CD4-positive, alpha-beta T cell treated with Interleukin-10 for 1 hour (primary cell): ENCODE results near the gene S100A1.

Experiments used
- DNase-seq: peaks from one replicate; pipeline ENCODE4 v3.0.0-alpha.2; 2020

Gene S100A1

GRCh38 chr1:153610811-153611301, 17.4 kb upstream of the S100A1 start:
- DNase-seq: no peak

DNA sequence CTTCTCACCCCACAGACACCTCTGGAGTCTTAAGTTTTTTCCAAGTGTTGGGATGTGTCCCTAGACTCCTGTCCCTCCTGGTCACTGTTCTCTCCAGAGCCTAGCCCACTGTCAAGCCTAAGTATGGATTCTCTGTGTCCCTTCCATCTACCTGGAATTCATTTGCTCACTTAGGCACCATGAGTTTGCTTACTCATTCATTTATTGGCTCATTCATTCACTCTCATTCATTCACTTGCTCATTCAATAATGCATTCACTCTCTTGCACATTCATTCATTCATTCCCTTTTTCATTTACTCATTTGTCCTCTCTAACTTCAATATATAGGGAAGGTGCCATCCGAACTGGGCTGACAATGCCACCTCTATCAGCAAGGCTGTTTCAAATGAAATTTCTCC, 16.9 kb upstream of the S100A1 start:
- no peak for DNase-seq

DNA sequence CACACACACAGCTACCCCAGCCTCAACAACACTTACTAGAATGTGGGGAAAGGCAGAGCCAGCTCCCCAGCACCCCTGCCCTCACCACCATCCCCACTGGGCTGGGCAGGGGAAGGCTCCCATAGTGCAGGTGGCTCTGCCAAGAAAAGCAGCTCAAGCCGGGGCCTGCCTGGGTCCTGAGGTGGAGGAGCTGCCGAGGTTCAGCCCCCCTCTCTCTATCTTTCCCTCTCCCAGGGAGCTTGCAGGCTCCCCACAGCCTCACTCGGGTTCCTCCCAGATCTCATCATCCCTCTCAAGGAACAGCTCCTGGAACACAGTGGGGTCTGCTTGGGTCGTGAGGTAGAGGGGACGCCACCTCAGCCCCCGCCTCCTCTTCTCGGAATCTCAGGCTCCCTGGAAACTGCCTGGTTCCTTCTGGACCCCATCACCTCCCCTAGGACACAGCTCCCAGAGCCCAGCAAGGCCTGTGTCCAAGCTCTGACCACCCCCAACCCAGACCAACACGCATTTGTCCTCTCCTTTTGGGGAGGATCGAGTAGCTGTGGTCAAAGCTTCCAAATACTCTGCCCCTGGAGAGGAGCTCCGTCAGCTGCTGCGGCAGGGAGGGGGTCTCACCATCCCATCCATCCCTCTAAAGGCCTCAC, 16.0 kb upstream of the S100A1 start:
- no peak for DNase-seq

DNA sequence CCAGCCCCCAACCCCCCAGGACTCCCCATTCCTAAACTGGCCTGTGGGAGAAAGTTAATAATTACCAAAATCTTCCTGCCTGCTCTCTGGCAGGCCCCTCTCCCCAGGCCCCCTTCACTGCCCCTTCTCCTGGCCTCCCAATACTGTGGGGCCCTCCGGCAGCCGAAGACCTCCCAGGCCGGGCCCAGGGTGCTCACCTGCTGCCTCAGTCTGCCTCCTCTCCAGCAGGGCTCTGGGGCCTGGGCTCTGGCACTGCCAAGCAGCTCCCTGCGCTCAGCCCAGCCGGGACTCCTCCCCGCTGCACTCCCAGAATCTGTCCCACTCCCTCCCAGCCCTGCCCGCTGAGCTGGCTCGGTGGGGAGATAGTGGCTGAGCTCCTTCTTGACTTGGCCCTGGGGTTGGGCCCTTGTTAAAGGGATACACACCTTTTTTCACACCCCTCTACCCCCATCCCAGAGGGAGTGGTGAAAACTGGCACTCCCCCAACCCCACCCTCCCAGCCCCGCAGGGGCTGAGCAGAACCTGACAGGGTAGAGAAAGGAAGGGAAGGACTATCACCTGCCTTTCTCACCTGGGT, 15.4 kb upstream of the S100A1 start, which contains the start of gene S100A16:
Gene S100A16, minus strand, starts transcription at position 383 of the 577 bp plus-strand sequence. CDS start 4,986 bp downstream, outside the sequence.
- DNase-seq: no peak

DNA sequence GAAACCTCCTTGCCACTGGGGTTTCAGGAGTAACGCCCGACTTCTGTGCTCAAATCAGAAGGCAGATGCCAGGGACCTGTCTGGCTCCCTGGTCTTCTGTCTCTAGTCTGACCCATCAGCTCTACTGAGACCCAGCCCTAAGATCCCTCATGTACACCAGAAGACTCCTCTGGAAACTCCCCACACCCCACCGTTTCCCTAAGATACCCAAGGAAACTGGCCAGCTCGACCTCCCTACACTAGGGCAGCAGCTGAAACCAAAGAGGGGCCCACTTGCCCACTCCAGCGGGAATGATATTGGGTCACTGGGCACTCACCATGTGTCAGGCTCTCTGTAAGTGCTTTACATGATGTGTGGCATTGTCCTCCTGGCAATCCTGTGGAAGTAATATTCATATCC, 14.8 kb upstream of the S100A1 start:
- no peak for DNase-seq

- DNase-seq: no peak
Observed at GRCh38 chr1:153614189-153614900, 13.9 kb upstream of the S100A1 start.

- DNase-seq: no peak
Observed at GRCh38 chr1:153614906-153615305, 13.3 kb upstream of the S100A1 start.

DNA sequence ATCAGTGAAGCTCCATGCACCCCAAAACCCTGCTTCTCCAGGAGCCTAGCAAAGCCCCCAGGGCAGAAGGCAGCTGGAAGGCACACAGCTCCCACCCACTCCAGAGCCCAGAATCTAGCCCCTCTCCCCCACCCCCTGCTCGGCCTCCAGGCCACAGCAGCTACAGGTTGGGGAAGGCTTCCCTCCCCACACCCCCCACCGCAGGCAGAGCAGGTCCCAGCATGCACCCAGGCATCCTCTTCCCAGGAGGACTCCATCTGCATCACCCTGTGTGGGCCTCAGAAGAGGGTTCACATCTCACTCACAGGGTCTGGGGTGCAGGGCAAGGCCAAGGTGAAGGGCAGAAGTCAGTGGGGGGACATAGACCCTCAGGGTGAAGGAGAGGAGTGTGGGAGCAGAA, 12.8 kb upstream of the S100A1 start:
- no peak for DNase-seq

DNA sequence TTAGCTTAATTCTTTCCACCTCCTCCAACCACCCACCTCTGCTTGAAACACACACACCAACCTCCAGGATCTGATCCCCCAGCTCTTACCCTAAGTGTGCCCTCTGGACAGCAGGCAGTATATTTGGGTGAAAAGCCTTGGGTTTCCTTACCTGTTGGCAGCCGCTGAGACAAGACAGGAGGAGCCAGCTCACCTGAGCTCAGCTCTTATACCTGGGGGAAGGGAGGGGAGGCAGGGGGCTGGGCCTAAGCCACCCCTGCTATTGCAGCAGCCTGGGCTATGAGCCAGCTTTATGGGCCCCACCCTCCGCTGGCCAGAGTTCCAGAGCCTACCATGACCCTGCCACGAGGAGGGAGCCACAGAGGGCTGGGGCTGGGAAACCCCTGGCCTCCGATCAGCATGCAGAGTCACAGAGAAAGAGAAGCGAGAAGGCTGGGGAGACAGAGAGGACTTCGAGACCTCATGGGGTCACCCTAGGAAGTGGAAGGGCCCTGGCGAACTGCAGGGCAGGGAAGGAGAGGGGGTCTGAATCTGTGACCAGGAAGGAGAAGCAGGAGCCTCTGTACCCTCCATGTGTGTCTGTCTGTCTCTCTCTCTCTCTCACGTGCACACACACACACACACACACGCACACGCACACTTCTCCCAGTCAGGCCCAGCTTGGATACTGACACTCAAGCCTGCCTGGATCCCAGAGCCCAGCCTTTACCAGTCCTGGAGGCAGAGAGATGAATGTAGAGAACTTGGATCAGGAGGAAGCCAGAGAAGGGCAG, 11.9 kb upstream of the S100A1 start, which contains the start of gene S100A14:
Gene S100A14, minus strand, starts transcription at position 182 of the 773 bp plus-strand sequence. CDS start 467 bp downstream, outside the sequence.
- DNase-seq: no peak

- DNase-seq: no peak
Observed at GRCh38 chr1:153616917-153617311, 11.3 kb upstream of the S100A1 start.

GRCh38 chr1:153617663-153618062, 10.6 kb upstream of the S100A1 start:
- peak; percentile 64 for DNase-seq

DNA sequence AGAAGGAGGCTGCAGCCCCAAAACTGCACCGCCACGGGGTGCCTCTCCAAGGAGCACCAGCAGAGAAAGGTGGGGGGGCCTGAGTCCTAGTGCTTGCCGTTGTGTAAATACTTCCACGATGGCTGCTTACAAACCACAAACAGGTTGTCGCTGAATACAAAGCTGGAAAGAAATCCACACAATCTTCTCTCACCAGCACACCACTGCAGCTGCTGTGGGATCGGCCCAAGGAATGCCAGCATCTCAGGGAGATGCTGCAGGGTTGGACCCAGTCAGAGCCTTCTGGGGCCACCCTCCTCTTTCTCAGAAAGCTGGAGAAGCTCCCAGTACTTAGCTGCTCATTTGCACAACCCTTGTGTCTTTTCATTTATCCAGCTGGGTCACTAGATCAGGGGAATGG, 9.1 kb upstream of the S100A1 start:
- no peak for DNase-seq

DNA sequence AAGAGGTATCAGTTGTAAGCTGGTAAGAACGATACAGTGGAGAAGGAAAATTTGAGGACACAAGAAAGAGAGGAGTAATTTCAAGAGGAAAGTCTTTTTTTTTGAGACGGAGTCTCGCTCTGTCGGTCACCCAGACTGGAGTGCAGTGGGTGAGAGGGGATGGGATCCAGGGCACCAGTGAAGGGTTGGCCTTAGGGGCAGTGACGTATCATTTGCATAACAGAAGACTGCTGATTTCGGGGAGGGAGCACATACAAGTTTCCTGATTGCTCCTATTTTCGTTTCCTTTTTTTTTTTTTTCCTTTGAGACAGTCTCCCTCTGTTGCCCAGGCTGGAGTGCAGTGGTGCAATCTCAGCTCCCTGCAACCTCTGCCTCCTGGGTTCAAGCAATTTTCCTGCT, 5.1 kb upstream of the S100A1 start:
- no peak for DNase-seq

GRCh38 chr1:153624965-153625611, 3.1 kb upstream of the S100A1 start:
- DNase-seq: no peak

GRCh38 chr1:153626477-153626903, 1.7 kb upstream of the S100A1 start:
- no peak for DNase-seq

DNA sequence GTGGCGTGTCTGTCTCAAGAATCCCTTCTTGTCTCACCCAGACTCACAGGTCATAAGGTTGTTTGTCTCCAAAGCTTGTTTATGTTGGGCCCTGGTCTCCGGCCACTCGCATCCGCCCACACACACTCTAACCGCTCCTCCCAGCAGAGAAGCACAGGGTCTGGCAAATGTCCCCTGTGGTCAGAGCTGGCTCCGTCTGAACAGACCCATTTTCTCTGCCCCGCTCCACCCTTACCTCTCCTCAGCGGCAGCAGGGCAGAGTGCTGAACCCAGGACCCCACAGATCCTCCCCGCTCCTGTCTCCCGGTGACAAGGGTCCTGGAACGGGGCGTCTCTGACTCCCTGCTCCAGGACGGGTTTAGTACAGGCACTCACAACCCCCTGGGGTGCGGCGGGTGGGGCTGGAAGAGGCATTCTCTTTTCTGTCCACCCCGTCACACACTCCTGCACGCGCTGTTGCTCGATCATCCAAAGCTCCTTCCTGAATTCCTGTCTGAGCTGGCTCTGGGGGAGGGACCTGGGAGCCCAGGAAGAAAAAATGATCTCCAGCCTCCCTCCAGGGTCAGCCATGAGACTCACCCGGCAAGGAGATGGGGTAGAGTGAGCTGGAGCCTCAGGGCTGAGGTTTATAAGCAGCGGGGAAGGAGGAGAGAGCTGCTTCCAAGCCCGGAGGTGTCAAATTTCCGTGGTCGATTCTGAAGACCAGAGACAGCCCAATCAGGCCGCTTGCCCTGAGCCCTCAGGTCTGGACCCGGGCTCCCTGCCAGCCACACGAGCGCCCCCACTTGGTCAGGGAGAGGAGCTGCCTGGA, 1.1 kb upstream of the S100A1 start, which contains the start of gene S100A13:
Gene S100A13, minus strand, starts transcription at position 602 of the 811 bp plus-strand sequence. CDS start 1,033 bp downstream, outside the sequence.
- no peak for DNase-seq

- DNase-seq: no peak
Observed at GRCh38 chr1:153628638-153629342, 556 bp downstream of the S100A1 start.

- DNase-seq: no peak
Observed at GRCh38 chr1:153629343-153629665, 1.1 kb downstream of the S100A1 start.

GRCh38 chr1:153629971-153630370, 1.7 kb downstream of the S100A1 start:
- no peak for DNase-seq

- DNase-seq: no peak
Observed at GRCh38 chr1:153630384-153630783, 2.1 kb downstream of the S100A1 start.
